OCI-LY1 (cell line): ENCODE data around the gene RHOB.

Source experiments
- CTCF ChIP-seq: fragments of 200-600 bp; sonication (generic), shearing (Covaris generic); IDR thresholded peaks from 2 replicates; pipeline ENCODE4 v1.5.1; 2017; ENCODE audit warnings: mild to moderate bottlenecking, antibody characterized with exemption, low read length, moderate library complexity, mixed read lengths
- EZH2 ChIP-seq: fragments of 200-600 bp; sonication (generic), shearing (Covaris generic); IDR thresholded peaks from 2 replicates; pipeline ENCODE4 v1.8.0; 2017; ENCODE audit warnings: borderline replicate concordance, mixed run types, mild to moderate bottlenecking, antibody characterized with exemption, low read length, moderate library complexity, mixed read lengths

- TF ChIP-seq CTCF (no peak), EZH2 (no peak)
These were observed 2.8 kb downstream of the RHOB start for GRCh38 chr2:20449501-20450200.
